ENCODE results near the gene SLC26A6.

SLC26A6 gene

DNA sequence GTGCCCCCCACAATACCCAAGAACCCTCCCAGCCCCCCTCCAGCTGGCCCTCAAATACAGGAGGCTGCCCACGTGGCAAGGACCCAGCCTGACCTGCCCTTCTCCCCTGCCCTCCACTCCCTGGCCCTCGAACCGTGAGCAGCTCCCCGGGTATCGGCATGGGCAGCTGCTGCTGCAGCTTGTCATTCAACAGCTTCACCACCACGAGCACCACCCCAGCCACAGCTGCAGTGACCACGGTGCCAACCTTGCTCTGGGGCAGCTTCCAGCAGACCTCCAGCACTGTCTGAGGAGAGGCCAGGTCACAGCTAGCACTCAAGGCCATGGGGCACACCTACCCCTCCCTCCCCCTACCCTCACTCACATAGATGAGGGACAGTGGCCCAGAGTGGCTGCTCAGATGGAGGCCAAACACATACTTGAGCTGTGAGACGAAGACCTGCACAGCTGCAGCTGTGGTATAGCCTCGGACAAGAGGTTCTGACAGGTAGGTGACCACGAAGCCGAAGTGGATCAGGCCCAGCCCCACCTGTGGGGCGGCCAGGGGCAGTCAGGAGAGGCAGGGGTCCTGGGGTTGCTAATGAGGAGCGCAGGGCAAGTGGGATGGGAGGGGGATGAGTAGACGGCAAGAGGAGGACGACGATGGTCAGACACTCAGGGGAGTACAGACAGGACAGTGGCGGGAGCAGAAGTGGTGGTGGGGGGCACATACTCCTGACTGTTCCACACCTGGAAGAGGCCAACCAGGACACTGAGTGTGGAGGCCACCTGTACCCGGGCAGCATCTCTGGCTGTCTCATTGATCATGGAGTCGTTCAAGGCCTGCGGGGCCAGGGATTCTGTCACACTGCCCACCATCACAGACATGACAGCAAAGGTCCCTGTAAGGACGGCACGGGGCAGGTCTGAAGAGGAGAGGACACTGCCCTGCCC lies 3.5 kb downstream of the SLC26A6 start:
- no peak for DNase-seq

DNA sequence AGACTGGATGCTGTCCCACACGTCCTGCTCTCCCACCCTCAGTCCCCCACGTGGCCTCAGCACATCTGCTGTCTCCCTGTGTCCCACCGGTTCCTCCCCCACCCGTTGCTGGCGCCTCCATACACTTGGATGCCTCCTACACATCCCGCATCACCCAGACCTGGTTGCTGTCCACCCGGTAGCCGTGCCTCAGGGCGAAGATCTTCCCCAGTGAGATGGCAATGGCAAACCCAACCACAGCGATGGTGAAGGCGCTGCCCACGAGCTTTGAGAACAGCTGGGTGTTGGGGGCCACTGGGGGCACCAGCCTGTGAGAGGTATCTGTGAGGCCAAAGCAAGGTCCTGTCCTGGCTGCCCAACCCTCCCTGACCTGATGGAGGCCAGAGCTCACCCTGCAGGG lies 4.4 kb downstream of the SLC26A6 start:
- DNase-seq: no peak

DNA sequence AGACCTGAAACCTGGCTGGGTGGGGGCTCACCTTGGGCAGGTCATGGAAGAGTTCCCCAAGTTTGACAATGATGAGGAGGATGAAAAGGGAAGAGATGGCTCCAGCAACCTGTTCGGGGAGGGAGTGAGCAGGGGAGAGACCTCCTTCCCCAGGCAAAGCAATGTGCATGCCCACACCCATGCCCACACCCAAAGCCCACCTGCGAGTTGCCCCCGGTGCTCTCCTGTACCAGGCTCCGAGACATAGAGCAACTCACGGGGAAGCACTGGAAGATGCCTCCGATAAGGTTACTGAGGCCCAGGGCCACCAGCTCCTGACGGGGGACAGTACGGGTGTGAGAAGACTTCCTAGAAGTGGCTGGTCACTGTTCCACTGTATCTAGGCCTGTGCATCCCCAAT lies 4.9 kb downstream of the SLC26A6 start:
- DNase-seq: no peak

DNA sequence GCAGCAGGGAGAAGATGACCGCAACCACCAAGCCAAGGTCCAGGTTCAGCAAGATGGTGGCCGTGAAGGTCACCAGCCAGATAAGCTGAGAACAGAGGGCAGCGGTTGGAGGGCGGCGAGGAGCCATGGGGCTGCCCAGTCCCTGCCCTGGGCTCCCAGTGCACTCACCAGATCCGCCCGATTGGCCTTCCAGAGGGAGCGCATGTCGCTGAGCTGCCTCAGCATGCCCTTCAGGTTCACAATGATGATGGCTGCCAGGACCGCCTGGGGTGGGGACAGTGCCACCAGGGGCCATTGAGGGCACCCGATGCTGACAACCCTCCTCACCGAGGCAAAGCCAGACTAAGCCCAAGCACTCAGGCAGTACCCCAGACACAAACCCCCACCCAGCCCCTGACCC lies 5.4 kb downstream of the SLC26A6 start:
- DNase-seq: no peak

DNA sequence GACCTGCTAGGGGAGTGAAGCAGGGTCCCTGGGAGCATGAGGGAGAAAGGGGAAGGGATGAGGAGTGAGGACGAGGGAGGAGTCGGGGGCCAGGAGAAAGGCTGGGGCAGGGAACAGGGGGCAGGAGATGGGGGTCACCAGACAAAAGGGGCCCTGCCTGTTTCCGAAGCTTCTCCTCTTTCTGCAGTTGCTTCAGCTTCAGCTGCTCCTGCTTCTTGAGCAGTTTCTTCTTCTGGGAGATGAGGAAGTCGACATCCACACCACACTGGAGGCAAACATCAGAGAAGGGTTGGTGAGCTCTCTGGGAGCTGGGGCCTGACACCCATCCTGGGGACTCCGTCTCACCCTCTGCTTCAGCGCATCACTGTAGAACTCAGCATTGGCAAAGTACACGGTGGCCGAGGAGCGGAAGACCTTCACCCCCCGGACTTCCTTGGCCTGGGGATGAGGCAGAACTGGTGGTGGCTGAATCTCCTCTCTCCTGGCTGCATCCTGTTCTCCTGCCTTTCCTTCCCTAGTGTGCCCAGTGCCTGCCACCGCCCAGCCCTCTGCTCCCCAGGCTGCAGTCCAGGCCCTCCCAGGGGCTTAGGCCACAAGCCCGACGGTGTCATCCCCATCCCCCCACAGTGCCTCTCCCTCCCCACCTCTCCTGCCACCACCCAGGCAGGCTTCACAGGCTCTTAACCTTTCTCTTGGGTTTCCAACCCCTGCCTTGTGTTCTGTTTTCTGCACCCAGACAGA lies 6.8 kb downstream of the SLC26A6 start:
- DNase-seq: no peak

DNA sequence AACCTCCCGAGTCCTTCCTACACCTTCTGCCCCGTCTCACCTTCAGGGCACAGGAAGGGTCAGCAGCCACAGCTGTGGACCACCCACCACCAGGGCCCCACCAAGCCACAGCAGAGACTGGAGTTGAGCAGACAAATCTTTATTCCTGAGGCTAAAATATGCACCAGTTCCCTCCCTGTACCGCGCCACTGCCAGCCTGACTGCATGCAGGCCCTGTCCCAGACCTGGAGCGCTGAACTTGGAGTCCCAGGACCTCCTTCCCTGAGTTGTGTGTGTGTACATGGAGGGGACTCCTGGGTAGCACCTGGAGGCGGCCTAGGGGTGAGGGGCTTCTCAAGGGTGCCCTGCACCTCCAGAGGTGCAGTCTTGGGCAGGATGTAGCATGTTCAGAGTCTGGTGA lies 9.7 kb downstream of the SLC26A6 start:
- no peak for DNase-seq

DNA sequence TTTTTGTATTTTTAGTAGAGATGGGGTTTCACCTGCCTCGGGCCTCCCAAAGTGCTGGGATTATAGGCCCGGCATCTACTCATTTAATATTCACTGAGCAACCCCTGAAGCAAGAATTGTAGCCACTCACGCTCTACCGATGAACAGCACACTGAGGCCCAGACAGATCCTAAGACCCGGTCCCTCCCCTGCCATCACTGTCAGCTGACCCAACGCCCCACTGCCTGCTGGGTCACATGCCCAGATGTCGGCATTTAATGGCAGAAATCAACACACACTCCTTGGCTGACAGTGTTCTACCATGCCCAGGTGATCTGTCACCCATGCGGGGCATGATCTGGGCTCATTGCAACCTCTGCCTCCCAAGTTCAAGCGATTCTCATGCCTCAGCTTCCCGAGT lies 10.5 kb downstream of the SLC26A6 start:
- no peak for DNase-seq

DNA sequence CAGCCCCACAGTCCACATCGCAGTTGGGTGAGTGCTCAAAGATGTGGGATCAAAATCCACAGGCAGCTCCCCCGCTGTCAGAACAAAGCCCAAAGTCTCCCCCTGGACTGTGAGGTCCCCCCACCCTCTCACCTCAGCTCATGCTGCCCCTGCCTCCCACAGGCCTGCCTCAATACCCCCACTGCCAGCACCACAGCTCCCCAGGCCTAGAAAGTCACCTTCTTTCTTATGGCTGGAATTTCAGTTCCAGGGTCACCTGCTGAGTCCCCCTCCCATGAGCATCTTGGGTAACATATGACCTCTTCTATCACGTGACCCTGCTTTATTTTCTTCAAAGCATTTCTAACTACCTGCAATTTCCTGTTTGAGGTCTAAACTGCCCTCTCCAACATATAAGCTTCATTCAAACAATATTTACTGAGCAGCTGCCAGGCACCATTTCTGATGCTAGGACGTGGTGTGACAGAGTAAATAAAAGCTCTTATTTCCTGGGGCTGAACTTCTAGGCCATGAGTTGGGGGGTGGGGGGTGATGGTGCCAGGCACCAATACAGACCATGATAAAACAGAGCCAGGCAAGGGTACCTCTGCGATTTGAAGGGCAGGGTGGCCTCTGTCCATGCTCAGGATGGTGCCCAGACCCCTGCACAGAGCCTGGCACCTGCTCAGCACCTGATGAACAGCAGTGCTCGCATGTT lies 11.3 kb downstream of the SLC26A6 start:
- DNase-seq: no peak

DNA sequence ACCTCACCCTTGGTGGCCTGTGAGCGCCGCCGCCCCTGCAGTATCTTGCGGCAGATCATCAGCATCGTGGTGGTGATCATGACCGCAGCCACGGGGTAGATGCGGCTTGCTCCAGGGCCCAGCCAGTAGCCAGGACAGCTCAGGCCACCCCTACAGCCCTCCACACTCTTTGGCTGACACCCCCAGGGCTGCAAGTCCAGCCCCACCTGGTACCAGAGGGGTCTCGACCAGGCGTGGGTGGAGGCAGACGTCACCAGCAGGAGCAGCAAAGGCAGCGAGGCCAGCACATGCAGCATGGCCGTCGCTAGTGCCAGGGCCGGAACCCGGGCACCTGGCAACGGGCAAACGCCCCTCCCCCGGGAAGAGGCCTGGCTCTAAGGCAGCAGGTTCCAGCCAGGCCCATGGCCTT lies 13.8 kb downstream of the SLC26A6 start, which contains the start of gene TMEM89:
Gene TMEM89, minus strand, starts transcription at position 309 of the 409 bp plus-strand sequence. Its CDS starts 13 bp downstream, at position 296.
- no peak for DNase-seq

DNA sequence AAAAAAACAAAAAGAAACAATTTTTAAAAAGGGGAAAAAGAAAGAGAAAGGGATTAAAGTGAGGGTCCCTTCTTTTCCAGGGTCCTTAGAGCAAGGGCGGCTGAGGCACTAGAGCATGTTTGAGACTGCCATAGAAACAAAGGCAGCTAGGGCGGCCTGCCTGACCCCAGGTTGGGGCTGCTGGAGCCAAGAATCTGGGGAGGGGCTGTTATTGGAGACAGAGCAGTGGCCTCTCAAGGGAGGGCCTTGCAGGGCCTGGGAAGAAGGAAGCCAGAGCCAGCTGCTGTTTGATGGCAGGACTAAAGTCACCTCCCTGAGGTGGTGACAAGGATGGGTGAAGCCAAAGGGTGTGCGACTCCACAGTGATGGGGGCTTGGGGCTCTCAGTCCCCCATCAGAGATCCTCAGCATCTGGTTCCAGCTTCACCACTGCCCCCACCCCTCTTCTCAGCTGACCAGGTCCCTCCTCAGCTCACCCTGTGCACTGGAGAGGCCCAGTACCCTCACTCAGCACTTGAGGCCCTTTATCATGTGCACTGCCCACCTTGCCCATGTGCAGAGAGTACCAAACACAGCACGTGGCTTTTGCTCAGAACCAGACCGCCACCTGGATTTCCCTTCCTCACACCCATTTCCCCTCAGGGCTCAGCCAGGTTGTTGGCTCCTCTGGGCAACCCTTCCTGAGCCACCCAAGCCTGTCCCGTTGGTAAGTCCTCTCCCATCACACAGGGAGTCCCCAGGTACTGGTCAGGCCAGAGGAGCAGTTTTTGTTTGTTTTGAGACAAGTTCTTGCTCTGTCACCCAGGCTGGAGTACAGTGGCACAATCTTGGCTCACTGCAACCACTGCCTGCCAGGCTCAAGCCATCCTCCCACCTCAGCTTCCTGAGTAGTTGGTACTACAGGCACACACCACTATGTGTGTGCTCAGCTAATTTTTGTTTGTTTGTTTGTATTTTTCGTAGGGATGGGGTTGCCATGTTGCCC lies 15.4 kb downstream of the SLC26A6 start:
- no peak for DNase-seq

DNA sequence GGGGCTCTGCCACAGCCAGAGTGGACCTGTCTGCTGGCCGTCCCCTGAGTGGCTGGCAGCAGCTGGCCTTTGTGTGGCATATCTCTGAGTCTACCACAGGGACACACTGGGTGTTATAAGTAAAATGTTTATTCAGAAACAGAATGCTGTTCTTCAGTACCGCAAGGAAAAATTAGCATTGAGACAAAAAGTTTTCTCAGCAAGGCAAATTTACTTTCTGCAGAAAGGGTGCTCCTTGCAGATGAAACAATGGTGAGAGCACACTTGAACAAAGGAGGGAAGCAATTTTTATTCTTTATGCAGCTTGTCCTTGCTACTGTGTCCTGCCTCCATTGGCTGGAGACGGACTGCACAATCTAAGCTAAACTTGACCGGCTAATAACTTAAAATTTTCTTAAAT lies 17.7 kb downstream of the SLC26A6 start:
- DNase-seq: no peak

DNA sequence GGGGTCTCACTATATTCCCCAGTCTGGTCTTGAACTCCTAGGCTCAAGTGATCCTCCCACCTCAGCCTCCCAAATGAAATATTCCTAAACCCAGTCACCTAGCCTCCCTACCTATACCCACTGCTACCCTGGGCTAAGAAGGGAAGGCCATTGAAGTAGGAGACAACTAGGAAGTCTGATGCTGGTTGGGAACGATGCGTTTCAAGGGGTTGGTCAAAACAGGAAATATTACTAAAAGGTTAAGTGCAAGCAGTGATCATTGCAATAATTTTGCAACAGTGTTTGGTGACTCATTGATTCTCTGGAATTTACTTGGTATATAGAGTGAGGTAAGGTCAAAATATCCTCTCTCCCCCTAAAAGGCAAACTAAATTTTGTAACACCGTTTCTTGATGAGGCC lies 21.2 kb downstream of the SLC26A6 start:
- no peak for DNase-seq

DNA sequence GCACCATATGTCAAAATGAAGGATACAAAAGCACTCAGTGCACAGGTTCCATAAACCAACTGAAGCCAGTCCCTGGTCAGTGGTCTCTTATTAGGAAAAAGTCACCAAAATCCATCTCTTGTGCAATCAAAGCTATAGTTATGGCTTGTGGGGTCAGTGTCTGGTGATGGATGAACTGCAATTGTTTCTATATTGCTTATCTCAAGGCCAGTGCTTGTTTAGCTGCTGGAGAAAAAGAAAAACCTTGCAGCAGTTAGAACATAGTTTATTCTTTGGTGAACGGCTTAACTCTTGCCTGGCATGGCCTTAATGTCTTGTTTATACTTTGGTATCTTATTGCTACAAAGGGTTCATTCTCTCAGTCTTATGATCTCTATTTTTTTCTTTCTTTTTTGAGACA lies 23.0 kb downstream of the SLC26A6 start:
- DNase-seq: no peak

DNA sequence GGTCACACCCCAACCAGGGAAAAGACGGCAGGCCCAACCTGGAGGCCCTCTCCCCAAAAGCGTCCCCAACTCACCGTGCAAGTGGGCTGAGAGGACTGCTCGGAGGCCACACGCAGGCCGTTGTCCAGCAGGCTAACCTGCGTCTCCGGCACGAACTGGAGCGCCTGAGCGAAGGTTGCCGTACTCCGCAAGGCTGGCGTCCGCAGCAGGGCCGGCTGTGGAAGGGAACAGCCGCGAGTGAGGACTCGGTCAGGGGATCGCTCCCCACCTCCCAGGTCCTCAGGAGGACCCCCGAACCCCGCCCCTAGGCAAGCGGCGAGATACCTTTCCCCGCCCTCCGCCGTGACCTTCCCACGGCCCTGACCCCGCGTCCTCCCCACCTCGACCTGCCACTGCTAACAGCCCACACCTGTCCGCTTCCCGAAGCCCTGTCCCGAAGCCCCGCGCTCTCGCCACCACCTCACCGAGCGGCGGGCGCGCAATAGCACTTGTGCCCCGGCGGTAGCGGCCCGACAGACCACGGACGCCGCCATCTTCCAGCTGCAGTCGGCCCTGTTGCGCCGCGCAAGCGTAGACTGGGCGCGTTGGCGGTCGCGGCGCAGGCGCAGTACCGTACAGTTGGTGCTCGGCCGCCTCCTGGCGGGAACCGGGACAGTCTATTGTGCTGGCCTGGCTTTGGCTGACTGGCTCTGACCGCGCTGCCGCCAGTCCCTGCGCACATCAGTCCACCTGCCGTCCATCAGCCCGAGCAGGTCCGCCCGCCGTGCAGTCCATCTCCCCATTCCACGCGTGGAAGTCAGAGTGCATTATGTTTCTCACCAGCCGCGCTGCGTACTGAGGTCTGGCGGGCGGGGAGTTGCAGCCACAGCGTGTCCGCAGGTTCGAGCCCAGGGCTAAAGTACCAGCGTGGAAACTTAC lies 25.9 kb downstream of the SLC26A6 start, which contains the start of gene UQCRC1:
Gene UQCRC1, minus strand, starts transcription at position 559 of the 918 bp plus-strand sequence. Its CDS starts 26 bp downstream, at position 533.
- peak; percentile 92 for DNase-seq

DNA sequence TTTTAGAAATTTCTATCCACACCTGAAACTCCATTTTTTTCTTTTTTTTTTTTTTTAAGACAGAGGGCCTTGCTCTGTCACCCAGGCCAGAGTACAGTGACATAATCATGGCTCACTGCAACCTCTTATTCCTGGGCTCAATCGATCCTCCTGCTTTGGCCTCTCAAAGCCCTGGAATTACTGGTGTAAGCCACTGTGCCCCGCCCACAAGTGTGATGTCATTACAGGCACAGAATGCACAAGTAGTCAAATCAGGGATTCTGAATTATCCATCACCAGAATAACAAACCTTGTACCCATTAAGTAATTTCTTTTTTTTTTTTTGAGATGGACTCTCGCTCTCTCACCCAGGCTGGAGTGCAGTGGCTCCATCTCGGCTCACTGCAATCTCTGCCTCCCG lies 27.7 kb downstream of the SLC26A6 start:
- DNase-seq: peak; percentile 10

DNA sequence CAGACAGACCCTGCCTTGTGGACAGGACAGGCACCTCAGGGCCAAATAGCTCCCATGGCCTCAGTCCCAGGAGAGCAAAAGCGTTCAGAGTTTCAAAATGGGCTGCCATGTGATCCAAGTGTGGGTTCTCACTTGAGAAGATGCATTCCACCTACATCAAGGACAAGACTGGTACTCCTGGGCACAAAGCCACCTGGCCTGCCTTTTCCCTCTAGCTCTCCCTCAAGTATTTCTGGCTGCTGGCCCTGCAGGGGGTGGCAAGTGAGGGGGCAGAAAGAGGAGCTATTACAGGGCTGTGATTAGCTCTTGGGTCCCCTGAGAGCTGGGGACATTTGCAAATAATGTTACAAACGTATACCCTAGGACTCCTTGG lies 33.7 kb downstream of the SLC26A6 start:
- DNase-seq: no peak

DNA sequence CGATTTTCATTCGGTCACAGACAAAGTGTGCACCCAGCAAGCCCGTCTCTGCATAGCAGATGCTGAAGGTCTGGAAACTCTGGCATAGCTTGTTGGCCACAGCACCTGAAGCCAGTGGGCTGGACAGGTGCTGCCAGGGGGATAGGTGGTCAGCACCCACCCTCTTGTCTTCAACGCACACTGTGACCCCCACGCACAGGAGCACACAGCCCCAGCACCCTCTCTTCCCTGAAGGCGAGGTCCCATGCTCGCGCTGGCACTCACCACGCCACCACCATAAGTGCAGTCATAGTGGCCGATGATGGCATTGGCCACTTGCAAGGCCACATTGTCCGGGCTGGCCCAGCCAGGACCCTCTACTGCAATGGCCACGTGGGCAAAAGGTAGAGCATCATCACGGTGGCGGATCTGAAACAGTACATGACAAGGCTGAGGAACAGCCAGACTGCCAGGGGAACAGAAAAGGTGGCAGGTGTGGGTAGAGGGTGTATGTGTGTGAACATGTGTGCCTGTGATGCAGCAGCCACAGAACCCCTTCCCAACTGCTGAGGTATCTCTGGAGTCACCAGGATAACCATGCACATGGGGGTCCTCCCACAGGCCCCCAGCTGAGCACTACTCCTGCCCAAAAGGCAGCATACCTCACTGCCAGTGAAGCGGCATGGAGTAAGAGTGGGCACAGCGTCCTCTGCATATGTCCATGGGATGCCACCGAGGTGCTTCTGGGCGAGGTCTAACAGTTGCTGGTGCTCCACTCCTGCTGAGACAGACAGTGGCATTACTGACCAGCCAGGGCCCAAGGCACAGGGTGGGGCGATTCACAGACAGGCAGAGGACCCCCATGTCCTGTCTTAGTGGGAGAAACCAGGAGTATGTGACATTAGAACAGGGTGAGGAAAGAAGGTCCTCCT lies 34.3 kb downstream of the SLC26A6 start:
- DNase-seq: no peak

DNA sequence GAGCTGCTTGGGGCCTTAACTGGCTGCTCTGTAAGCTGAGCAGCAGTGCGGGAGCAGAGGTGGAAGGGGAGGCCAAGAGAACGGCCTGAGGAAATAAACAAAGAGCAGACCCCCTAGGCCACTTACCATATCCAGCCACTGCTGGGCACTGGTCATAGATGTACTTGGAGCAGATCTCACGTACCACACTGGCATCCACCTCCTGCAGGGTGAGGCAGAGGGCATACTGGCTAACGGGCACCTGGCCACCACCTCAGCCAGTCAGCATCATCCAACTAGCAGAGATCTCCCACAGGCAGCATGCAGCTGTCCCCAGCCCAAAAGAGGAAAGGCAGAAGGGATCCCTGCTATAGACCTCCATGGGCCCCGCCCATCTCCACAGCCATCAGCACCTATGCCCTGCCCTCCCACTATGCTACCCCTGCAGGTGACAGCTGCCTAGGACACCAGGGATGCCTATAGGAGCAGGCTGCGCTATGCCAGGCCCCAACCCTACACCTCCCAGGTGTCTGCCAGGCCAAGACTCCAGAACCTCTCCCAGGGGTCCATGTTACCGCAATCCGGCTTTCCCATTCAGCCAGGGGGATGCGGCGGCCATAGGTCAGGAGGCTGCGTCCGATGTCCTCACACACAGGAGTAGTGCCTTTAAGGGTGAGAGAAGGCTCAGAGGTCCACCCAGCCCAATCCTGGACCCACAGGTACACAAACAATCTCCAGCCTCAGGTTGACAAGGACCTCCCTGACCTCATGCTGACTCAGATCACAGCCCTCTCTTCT lies 35.6 kb downstream of the SLC26A6 start:
- DNase-seq: no peak

DNA sequence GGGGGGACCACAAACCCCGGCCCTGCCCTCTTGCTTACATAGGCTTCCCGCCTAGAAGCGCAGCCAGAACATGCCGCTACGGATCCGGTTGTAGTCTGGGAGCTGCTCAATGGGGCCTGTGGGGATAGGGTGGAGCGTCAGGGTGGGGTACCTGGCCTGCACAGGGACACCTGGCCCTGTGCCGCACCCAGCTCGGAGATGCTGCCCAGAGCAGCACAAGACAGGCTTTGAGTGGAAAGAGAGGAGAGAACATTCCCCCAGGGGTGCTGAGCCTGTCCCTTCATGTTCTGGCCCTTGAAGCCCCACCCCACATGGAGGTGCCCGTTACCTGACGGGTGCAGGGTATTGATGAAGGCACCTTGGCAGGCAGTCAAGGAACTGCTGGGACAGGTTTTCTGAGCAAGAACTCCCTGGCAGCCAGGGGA lies 36.2 kb downstream of the SLC26A6 start:
- no peak for DNase-seq

Measured in activated naive CD4-positive, alpha-beta T cell treated with Interleukin-2 at 50 U/mL for 16 hours (primary cell).